OCI-LY7 (cell line): ENCODE measurements around the gene GJC2. TPM values are rescaled to one million over a fixed set of nuclear protein-coding genes. Genes with fewer than 3 reads are reported as not detected.

Source experiments
- BruUV-seq: library from RNA; stranded (reverse); fragments of 400-500 nt; replicated peaks from 2 replicates; lab custom pipeline; 2021; lab: Mats Ljungman, UMichigan
- CTCF ChIA-PET: fragments of 300-600 bp; sonication (Branson Sonifier 250); formaldehyde crosslinking; loops from one replicate; lab custom pipeline; 2022; ENCODE audit warnings: antibody characterized with exemption; ENCODE audit not compliant: unreplicated experiment; lab: Charles Lee
- POLR2A ChIA-PET: fragments of 300-600 bp; sonication (Branson Sonifier 250); formaldehyde crosslinking; loops from one replicate; lab custom pipeline; 2022; ENCODE audit warnings: antibody characterized with exemption; lab: Charles Lee
- DNase-seq: peaks from one replicate; pipeline ENCODE4 v3.0.0-alpha.2; 2015; ENCODE audit warnings: low spot score
- H2AFZ ChIP-seq: fragments of 200-600 bp; sonication (generic), shearing (Covaris generic); 2 replicates; pipeline ENCODE4 v1.6.1; 2014; ENCODE audit warnings: mild to moderate bottlenecking, antibody characterized with exemption, low read length, moderate library complexity
- H3K27ac ChIP-seq: fragments of 200-600 bp; sonication (generic); 2 replicates; pipeline ENCODE4 v1.5.1; 2014; ENCODE audit warnings: mixed run types, low read depth, mild to moderate bottlenecking, moderate library complexity, low read length, inconsistent platforms; ENCODE audit not compliant: poor library complexity, severe bottlenecking
- H3K36me3 ChIP-seq: fragments of 200-600 bp; sonication (generic); 2 replicates; pipeline ENCODE4 v1.6.1; 2014; ENCODE audit warnings: mild to moderate bottlenecking, antibody characterized with exemption, low read length, moderate library complexity, mixed read lengths; ENCODE audit not compliant: insufficient read depth
- H3K4me1 ChIP-seq: fragments of 200-600 bp; sonication (generic); 2 replicates; pipeline ENCODE4 v1.5.1; 2014; ENCODE audit warnings: mild to moderate bottlenecking, low read length; ENCODE audit not compliant: insufficient read depth, poor library complexity, severe bottlenecking
- H3K4me2 ChIP-seq: fragments of 200-600 bp; sonication (generic); 2 replicates; pipeline ENCODE4 v1.6.1; 2014; ENCODE audit warnings: mild to moderate bottlenecking, low read length
- H3K4me3 ChIP-seq: fragments of 200-600 bp; sonication (generic); 2 replicates; pipeline ENCODE4 v1.5.1; 2014; ENCODE audit warnings: mild to moderate bottlenecking, low read depth, low read length; ENCODE audit not compliant: poor library complexity, severe bottlenecking
- H3K79me2 ChIP-seq: fragments of 200-600 bp; sonication (generic); 2 replicates; pipeline ENCODE4 v1.6.1; 2016; ENCODE audit warnings: low read depth, mild to moderate bottlenecking, low read length, moderate library complexity, mixed read lengths; ENCODE audit not compliant: insufficient read depth
- H3K9me2 ChIP-seq: fragments of 200-600 bp; sonication (generic); 2 replicates; pipeline ENCODE4 v1.6.1; 2016; ENCODE audit warnings: mild to moderate bottlenecking, low read length, mixed read lengths; ENCODE audit not compliant: insufficient read depth
- H3K9me3 ChIP-seq: fragments of 200-600 bp; sonication (generic); 2 replicates; pipeline ENCODE4 v1.6.1; 2014; ENCODE audit warnings: mild to moderate bottlenecking, mixed run types, low read length, mixed read lengths
- H4K20me1 ChIP-seq: fragments of 200-600 bp; sonication (generic); 2 replicates; pipeline ENCODE4 v1.6.1; 2014; ENCODE audit warnings: mild to moderate bottlenecking, antibody characterized with exemption, low read length, moderate library complexity, mixed read lengths; ENCODE audit not compliant: insufficient read depth
- EZH2phosphoT487 ChIP-seq: fragments of 200-600 bp; sonication (generic); IDR thresholded peaks from 2 replicates; pipeline ENCODE4 v1.6.1; 2018; ENCODE audit warnings: low read depth, borderline replicate concordance, mild to moderate bottlenecking, mixed run types, antibody characterized with exemption, low read length, moderate library complexity, mixed read lengths
- intact Hi-C: fragments of 100-400 bp; cut with micrococcal nuclease; formaldehyde crosslinking; loops from one replicate; pipeline ENCODE4 v1.10.0; 2022; ENCODE audit not compliant: unreplicated experiment
- total RNA-seq, 2 experiments: library from RNA; depleted of rRNA in 1 of 2; stranded (reverse); fragments of >200 nt in 1 of 2; shearing (Covaris generic) in 1 of 2; gene quantifications; 2 replicates each; pipeline ENCODE4 v1.2.3, GENCODE V29; 2014 to 2022
- TF ChIP-seq, protein P1 (sequence below): fragments of 200-600 bp; sonication (generic); conservative IDR thresholded peaks from 2 replicates; pipeline ENCODE4 v1.5.1; 2014; ENCODE audit warnings: mild to moderate bottlenecking, antibody characterized with exemption, low read length, moderate library complexity, mixed read lengths

GJC2 gene
- total RNA-seq, 2 experiments from 2014 or later = 0.22 to 0.80 TPM

GRCh38 chr1:228163007-228163753, 13.4 kb downstream of the GJC2 start:
- Histone ChIP-seq H3K9me2 (no peaks in the 10 kb centered on the region), H3K79me2 (peaks cover 11% of the 10 kb centered on the region; the same call in 1 of the 2 replicates), H3K9me3 (no peaks in the 10 kb centered on the region), H3K4me2 (no peak overlapping the region), H3K4me1 (peaks cover 25% of the 10 kb centered on the region), H2AFZ (no peak overlapping the region), H3K4me3 (no peak overlapping the region), H3K36me3 (no peaks in the 10 kb centered on the region), H3K27ac (no peak overlapping the region), H4K20me1 (peaks cover 5% of the 10 kb centered on the region; the same call in 1 of the 2 replicates)
- ChIA-PET POLR2A (interaction anchor here (2.3 kb wide), 1 partner anchor 20 kb away, joined by 8 read pairs; no protein-coding TSS in a partner anchor), CTCF (no interaction called here)
- BruUV-seq = no TSS peak
- TF ChIP-seq EZH2phosphoT487 = no peak
- TF ChIP-seq, protein P1, sequence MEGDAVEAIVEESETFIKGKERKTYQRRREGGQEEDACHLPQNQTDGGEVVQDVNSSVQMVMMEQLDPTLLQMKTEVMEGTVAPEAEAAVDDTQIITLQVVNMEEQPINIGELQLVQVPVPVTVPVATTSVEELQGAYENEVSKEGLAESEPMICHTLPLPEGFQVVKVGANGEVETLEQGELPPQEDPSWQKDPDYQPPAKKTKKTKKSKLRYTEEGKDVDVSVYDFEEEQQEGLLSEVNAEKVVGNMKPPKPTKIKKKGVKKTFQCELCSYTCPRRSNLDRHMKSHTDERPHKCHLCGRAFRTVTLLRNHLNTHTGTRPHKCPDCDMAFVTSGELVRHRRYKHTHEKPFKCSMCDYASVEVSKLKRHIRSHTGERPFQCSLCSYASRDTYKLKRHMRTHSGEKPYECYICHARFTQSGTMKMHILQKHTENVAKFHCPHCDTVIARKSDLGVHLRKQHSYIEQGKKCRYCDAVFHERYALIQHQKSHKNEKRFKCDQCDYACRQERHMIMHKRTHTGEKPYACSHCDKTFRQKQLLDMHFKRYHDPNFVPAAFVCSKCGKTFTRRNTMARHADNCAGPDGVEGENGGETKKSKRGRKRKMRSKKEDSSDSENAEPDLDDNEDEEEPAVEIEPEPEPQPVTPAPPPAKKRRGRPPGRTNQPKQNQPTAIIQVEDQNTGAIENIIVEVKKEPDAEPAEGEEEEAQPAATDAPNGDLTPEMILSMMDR = no peak
- intact Hi-C loops = no loop called here
- no peak for DNase-seq

GRCh38 chr1:228163776-228164519, 14.2 kb downstream of the GJC2 start:
- peaks cover 25% of the 10 kb centered on the region for H3K4me1 ChIP-seq
- no TSS peak for BruUV-seq
- intact Hi-C loops = no loop called here
- 0 out of 2 replicates have a peak overlapping the region, but pooled peaks have one; percentile 99 for H3K4me2 ChIP-seq
- no peak overlapping the region for H2AFZ ChIP-seq
- no peak overlapping the region for H3K27ac ChIP-seq
- no peaks in the 10 kb centered on the region for H3K9me3 ChIP-seq
- ChIA-PET CTCF (interaction anchor here (0.8 kb wide), 1 partner anchor 22 kb away, joined by 3 read pairs; no protein-coding TSS in a partner anchor), POLR2A (interaction anchor here (0.6 to 2.5 kb wide), 4 partner anchors 11 to 27 kb away, joined by 3 to 19 read pairs (median 7); no protein-coding TSS in a partner anchor)
- H3K36me3 ChIP-seq = no peaks in the 10 kb centered on the region
- H4K20me1 ChIP-seq = peaks cover 5% of the 10 kb centered on the region; the same call in 1 of the 2 replicates
- H3K4me3 ChIP-seq = no peak overlapping the region
- TF ChIP-seq, protein P1 = no peak
- no peak for TF ChIP-seq EZH2phosphoT487
- H3K9me2 ChIP-seq = no peaks in the 10 kb centered on the region
- DNase-seq = no peak
- H3K79me2 ChIP-seq = peaks cover 11% of the 10 kb centered on the region; the same call in 1 of the 2 replicates
